ENCODE measurements around the gene MYL6B. TPM values are rescaled to one million over a fixed set of nuclear protein-coding genes. Genes with fewer than 3 reads are reported as not detected.

MYL6B gene
- total RNA-seq, 4 donors from 2014 or later = 14.3 to 57.9 (median 28.0) TPM

GRCh38 chr12:56129942-56130495 is 22.4 kb upstream of the MYL6B start:
- Histone ChIP-seq H3K9me3 (no peaks in the 10 kb centered on the region), H3K27ac (peak overlapping the region; percentile 90 to 100 (median 97)), H3K4me1 (peaks cover 7 to 43% (median 14%) of the 10 kb centered on the region in 3 donors), H3K27me3 (no peaks in the 10 kb centered on the region), H3K4me3 (peak overlapping the region; percentile 71 to 93), H3K36me3 (peaks cover 0 to 49% of the 10 kb centered on the region in 2 donors)
- TF ChIP-seq EP300 (IDR thresholded peaks at IDR 0.05) (no peak), POLR2AphosphoS5 (IDR thresholded peaks at IDR 0.05) (no peak)
- no peak for ATAC-seq
- 30 to 31% methylated on average over 6 to 13 of the region's 22 CpGs for whole genome bisulfite sequencing, 2 donors (ENCODE audit: low coverage in 1 of 2)

DNA sequence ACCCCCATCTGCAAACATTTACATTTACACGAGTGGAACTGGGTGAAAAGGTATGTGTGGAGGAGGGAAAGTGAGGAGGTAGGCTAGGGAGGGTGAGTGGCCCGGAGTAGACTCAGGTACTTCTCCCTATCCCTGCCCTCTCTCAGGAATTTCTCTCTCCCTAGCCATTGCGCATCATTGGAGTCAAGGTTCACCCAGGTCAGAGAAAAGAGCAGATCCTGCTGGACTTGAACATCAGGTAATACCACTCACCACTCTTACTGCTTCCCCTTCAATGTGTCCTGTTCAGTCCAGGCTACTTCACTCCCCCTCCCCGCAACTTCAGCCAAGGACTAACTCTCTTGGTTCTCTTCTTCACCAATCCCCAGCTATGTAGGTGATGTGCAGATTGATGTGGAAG is 21.5 kb upstream of the MYL6B start:
- ATAC-seq = no peak
- Histone ChIP-seq H3K36me3 (peaks cover 0 to 58% of the 10 kb centered on the region in 2 donors), H3K4me1 (peaks cover 7 to 35% (median 14%) of the 10 kb centered on the region in 3 donors), H3K4me3 (no peak overlapping the region), H3K27ac (peak overlapping the region; percentile 90 to 100 (median 97)), H3K27me3 (no peaks in the 10 kb centered on the region), H3K9me3 (no peaks in the 10 kb centered on the region)
- 89% methylated on average over 3 of the region's 4 CpGs; no CpG with 5 or more reads in 1 of the 2 donors for WGBS, 2 donors (ENCODE audit: low coverage in 1 of 2)
- TF ChIP-seq POLR2AphosphoS5 (IDR thresholded peaks at IDR 0.05) (no peak), CTCF (IDR thresholded peaks at IDR 0.05) (no peak)

DNA sequence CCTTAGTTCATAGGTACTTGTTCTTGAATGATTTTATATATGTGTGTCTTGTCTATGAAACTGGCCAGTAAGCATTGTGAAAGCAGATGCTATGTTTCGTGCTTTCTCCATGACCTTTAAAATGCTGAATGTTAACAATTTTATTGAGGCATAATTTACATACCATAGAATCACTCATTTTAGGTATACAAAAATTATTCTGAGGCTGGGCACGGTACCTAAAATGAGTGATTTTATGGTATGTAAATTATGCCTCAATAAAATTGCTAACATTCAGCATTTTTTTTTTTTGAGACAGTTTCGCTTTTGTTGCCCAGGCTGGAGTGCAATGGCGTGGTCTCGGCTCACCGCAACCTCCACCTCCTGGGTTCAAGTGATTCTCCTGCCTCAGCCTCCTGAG is 17.5 kb upstream of the MYL6B start:
- TF ChIP-seq POLR2A (IDR thresholded peaks at IDR 0.05) (no peak), EP300 (IDR thresholded peaks at IDR 0.05) (no peak), POLR2AphosphoS5 (IDR thresholded peaks at IDR 0.05) (no peak), CTCF (IDR thresholded peaks at IDR 0.05) (no peak)
- peaks cover 0 to 11% (median 5%) of the 10 kb centered on the region in 3 donors for H3K4me1 ChIP-seq
- no peak for ATAC-seq
- peaks cover 3 to 98% of the 10 kb centered on the region in 2 donors for H3K36me3 ChIP-seq
- no peak overlapping the region for H3K27ac ChIP-seq
- no peaks in the 10 kb centered on the region for H3K9me3 ChIP-seq
- 93% methylated on average over 3 to 6 of the region's 6 CpGs for WGBS, 2 donors (ENCODE audit: low coverage in 1 of 2)
- H3K4me3 ChIP-seq = no peak overlapping the region
- no peaks in the 10 kb centered on the region for H3K27me3 ChIP-seq

- H3K4me1 ChIP-seq = peaks cover 0 to 10% (median 0%) of the 10 kb centered on the region in 3 donors
- peaks cover 3 to 100% of the 10 kb centered on the region in 2 donors for H3K36me3 ChIP-seq
- H3K9me3 ChIP-seq = no peaks in the 10 kb centered on the region
- no peak for ATAC-seq
- H3K4me3 ChIP-seq = no peak overlapping the region
- no peak overlapping the region for H3K27ac ChIP-seq
- 88% methylated on average over 10 of the region's 14 CpGs; no CpG with 5 or more reads in 1 of the 2 donors for WGBS, 2 donors (ENCODE audit: low coverage in 1 of 2)
- TF ChIP-seq POLR2AphosphoS5 (IDR thresholded peaks at IDR 0.05) (no peak), POLR2A (IDR thresholded peaks at IDR 0.05) (no peak), EP300 (IDR thresholded peaks at IDR 0.05) (no peak), CTCF (IDR thresholded peaks at IDR 0.05) (no peak)
- H3K27me3 ChIP-seq = no peaks in the 10 kb centered on the region
Observed at GRCh38 chr12:56137853-56138571, 14.4 kb upstream of the MYL6B start.

DNA sequence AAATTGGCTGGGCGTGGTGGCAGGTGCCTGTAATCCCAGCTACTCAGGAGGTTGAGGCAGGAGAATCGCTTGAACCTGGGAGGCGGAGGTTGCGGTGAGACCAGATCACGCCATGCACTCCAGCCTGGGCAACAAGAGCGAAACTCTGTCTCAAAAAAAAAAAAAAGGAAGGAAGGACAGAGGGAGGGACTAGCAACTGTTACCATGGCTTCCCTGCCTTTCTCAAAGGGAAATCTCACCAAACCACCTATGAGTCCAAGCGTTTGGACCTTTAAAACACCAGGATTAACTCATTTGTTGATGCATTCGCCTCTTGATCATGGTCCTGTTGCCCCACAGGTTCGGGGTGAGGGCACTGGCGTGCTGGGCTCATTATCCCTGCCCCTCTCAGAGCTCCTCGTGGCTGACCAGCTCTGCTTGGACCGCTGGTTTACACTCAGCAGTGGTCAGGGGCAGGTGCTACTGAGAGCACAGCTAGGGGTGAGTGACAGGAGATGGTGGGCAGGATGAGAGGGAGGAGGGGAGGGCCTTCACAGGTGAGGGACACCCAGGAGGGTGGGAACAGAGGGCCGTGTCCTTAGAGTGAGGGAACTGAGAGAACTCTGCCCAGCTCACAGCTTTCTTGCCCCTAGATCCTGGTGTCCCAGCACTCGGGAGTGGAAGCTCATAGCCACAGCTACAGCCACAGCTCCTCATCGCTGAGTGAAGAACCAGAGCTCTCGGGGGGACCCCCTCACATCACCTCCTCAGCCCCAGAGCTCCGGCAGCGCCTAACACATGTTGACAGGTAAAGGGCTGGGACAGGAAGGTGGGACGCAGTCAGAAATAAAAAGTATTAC is 10.2 kb upstream of the MYL6B start:
- Histone ChIP-seq H3K9me3 (no peaks in the 10 kb centered on the region), H3K4me3 (no peak overlapping the region), H3K27ac (peak overlapping the region in 1 of 4 donors; percentile 54), H3K36me3 (peaks cover 3 to 84% of the 10 kb centered on the region in 2 donors), H3K27me3 (no peaks in the 10 kb centered on the region), H3K4me1 (peaks cover 0 to 45% (median 0%) of the 10 kb centered on the region in 3 donors)
- TF ChIP-seq CTCF (IDR thresholded peaks at IDR 0.05) (no peak), EP300 (IDR thresholded peaks at IDR 0.05) (no peak), POLR2A (IDR thresholded peaks at IDR 0.05) (no peak), POLR2AphosphoS5 (IDR thresholded peaks at IDR 0.05) (no peak)
- WGBS, 2 donors (ENCODE audit: low coverage in 1 of 2) = 81 to 90% methylated on average over 7 to 9 of the region's 19 CpGs
- no peak for ATAC-seq
